Head of caudate nucleus (tissue), 42 donors: Measurements from ENCODE around the gene ZNF211.

Experiments used
- DNase-seq, 42 donors: peaks; one replicate each; pipeline versions ENCODE4 v3.0.0 to v3.0.0-alpha.2; 2020 to 2021; ENCODE audit warnings: mixed read lengths in 7 of 42
- intact Hi-C: fragments of 100-400 bp; cut with DNase I; formaldehyde crosslinking; loops from one replicate; pipeline ENCODE4 v1.15.0; 2022

Gene ZNF211

DNA sequence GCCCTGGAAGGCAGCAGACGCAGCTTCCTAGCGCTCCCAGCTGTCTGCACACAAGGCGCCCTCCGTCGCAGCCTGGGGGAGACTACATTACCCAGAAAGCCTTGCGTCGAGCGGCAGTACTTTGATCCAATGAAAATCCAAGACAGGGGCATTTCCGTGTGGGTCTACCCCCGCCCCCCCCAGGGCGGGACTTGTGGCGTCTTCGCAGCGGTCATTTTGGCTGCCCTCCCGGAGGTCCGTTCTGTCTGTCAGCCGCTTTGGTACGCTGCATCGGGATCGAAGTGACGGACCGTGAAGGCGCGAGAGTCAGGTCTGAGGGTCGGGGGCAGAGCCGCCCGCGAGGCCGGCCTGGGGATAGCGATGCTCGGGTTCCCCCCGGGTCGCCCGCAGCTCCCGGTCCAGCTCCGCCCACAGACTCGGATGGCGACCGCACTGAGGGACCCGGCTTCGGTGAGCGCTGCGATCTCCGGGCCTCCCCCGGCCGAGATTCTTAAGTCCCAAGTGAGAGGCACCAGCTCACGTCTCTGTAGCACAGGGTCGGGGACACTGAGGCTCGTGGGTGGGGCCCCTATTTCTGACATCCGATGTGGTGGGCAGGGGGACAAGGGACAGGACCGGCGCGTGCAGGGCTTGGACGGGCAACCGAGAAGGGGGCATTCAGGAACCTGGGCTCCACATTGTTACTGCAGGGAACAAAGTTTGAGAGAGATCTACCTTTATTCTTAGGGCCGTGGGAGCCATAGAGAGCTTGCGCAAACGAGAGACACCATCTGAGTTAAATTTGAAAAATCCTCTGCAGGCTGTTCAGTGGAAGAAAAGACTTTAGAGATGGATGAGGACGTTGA is at the start of gene ZNF211:
Gene ZNF211 (plus strand): TSS at position 182 of the 845 bp plus-strand sequence. CDS start 179 bp downstream, at position 361.
- DNase-seq, result peak; percentile 90 to 97 (median 94)
- intact Hi-C loops, result loop anchor here (10.0 kb wide), 1 partner anchor 58 kb away; the partner anchor contains the start of gene ZNF416

DNA sequence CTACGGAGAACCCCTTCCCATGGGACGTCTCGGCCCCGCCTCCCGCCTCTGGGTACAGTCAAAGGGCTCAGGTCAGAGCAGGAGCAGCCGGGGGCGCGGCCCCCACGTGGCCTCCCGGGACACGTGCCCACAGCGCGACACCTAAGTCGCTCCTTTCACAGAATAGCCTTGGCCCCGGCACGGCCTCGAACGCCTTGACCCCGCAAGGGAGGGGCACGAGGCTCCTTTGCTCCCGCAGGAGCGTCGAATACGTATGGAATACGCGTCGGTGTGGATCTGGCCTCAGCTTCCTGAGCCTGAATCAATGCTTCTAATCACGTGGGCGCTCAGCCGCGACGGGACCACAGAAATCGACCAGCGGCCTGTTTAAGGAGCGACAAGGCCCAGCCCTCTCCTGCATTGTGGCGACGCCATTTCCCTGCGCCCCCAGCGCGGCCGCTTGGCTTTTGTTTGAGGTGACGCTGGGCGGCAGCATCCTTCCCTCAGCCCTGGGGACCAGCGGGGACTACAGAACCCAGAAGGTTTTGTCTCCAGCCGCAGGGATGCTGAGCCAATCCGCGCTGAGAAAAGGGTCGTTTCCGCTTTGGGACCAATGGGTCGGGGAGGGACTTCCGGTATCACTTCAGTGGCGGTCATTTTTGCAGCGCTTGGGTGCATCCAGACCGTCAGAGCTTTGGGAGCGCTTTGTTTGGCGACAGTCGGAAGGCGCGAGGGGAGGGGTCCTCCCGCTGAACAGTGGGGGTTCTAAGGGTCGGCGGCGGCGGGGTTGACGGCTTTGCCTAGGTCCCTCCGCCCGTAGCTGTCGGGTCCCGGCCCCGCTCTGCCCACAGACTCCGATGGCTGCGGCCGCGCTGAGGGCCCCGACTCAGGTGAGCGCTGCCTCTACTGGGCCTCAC is 49.2 kb upstream of the ZNF211 start, which contains the start of gene ZIK1:
Gene ZIK1 (plus strand): TSS at position 625 of the 896 bp plus-strand sequence. CDS start 212 bp downstream, at position 837.
- peak; percentile 90 to 99 (median 97) for DNase-seq
- intact Hi-C loops, result no loop called here

DNA sequence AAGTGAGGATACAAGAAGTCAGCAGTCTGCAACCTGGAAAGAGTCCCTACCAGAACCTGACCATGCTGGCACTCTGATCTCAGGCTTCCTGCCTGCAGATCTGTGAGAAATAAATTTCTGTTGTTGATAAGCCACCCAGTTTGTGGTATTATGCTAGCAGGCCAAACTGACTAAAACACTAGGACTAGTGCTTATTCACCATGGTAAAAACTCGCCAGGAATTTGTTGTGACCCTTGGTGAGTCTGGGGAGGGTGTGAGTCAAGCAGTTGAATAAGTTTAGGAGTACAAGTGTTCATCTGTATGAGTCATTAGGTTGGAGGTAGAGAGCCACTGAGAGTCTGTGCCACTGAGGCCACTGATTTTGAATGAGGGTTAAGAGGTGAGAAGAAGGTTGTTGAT is 45.4 kb upstream of the ZNF211 start:
- intact Hi-C loops, result no loop called here
- DNase-seq, result no peak

DNA sequence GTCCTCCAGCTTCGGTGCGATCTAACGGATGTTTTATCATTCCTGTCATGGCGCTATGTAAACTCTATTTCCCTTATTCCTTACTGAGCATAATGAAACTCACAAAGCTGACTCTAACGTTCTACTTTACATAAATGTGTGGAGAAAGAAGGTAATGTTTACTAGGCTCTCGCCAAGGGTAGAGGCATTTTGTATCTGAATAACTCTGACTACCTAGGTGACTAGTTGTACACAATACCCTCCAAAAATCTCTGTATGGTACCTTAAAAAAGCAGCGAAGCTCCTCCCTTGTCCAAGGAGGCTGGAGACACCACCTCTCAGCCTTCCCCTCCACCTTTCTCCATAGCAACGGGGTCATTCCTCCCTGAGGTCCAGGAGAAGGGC is 33.6 kb upstream of the ZNF211 start:
- intact Hi-C loops, result no loop called here

DNA sequence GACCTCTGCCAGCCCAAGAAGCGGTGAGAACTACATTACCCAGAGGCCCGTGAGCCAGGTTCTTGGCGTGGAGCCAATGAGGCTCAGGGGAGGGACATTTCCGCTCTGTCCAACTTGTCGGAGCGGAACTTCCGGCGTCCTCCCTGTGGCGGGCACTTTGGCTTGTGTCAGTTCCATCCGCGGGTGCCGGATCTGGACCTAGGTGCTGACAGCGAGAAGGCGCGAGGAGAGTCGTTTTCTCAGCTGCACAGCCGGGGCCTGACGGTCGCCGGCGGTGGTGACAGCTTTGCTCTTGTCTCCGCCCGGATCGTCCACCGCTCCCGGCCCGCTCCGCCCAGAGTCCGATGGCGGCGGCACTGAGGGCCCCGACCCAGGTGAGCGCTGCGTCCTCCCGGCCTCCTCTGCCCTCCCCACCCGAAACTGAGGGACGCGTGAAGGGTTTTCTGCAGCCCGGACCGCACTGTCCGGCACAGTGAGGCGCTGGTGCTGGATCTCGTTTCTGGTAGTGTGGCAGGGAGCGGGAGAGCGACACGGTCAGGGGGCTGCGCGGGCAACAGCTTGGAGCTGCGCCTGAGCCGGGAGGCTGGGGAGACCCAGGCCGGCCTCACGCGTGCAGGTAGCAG is 33.1 kb upstream of the ZNF211 start, which contains the start of gene ZNF530:
Gene ZNF530 (plus strand): TSS at position 125 of the 623 bp plus-strand sequence. CDS start 4,461 bp downstream, outside the sequence.
- intact Hi-C loops, result loop anchor here (10.0 kb wide), 1 partner anchor 85 kb away; the partner anchor contains the start of gene ZNF551
- peak; percentile 90 to 98 (median 95) for DNase-seq

More for the DNA sequence above, 33.6 kb upstream of the ZNF211 start:
- no peak for DNase-seq

DNA sequence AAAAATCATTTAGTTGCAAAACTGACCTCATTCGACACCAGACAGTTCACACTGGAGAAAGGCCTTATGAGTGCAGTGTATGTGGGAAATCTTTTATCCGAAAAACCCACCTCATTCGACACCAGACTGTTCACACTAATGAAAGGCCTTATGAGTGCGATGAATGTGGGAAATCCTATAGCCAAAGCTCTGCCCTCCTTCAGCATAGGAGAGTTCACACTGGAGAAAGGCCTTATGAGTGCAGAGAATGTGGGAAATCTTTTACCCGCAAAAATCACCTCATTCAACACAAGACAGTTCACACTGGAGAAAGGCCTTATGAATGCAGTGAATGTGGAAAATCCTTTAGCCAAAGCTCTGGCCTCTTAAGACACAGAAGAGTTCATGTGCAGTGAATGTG is 26.0 kb upstream of the ZNF211 start:
- intact Hi-C loops, result loop anchor here (10.0 kb wide), 1 partner anchor 78 kb away; the partner anchor contains the start of gene ZNF551
- DNase-seq, result no peak

DNA sequence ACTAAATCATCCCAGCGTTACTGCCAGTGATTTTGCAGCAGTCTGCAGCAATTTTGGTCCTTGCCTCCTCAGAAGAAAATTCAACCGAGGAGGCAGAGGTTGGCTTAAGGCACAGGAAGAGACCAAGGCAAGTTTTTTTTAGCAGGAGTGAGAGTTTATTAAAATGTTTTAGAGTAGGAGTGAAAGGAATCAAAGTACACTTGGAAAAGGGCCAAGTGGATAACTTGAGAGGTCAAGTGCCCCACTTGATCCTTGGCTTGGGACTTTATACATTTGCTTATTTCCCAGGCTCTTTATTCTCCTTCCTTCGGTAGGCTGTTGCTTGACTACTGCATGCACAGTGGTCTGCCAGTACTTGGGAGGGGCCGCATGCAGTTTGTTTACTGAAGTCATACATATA is 21.9 kb upstream of the ZNF211 start:
- no peak for DNase-seq
- intact Hi-C loops, result no loop called here

DNA sequence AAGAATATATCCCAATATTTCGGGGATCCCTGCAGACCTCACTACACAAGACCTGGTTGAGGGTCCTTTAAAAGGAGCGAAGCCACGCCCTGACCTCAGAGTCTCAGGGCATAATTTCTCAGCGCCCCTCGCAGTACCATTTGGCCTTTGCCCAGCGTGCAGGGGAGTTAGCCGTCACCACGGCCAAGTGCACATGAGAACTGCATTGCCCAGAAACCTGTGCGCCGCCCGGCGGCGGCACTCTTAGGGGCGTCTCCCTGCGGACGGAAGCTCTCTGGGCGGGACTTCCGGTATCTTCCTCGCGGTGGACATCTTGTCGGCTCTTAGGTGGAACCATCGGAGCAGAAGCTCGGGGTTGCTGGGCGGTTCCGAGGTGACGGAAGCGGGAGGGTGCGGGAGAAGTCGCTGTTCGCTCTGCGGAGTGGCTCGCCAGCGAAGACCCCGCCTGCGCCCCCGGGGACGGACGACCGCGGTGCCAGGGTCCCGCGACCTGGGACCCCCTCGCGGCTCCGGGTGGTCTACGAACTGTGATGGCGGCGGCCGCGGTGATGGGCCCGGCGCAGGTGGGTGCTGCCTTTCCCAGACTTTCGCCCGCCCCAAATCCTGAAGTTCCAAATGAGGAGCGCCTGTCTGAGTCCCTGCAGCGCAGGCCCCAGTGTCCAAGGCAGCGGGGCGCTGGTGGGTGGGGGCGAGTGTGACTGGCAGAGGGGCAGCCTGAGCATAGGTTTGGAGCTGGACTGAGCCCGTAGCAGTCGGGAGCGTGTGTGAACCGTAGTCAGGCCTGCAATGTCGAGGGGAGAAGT is 18.8 kb upstream of the ZNF211 start, which contains the start of gene ZNF134:
Gene ZNF134 (plus strand): TSS at position 302 of the 803 bp plus-strand sequence. CDS start 5,227 bp downstream, outside the sequence.
- intact Hi-C loops, result no loop called here
- DNase-seq, result peak; percentile 86 to 97 (median 93)

DNA sequence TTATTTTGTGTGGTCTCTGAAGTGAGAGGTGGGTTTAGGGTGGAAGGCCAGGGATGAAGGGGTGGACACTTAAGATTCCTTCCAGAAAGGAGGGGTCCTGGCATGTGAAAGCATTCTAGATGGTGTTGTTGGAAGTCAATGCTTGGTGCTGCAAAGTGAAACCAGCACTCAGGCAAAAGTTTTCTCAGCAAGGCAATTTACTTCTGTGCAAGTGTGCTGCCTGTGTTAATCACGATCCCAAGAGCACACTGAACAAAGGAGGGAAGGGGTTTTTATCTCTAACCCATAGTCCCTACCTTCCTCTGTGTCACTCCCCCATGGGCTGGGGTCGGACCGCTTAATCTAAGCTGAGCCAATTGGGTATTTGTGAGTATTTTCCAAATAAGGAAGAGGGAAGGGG is 17.6 kb upstream of the ZNF211 start:
- intact Hi-C loops, result no loop called here
- peak in 1 of 42 donors; percentile 9 for DNase-seq

DNA sequence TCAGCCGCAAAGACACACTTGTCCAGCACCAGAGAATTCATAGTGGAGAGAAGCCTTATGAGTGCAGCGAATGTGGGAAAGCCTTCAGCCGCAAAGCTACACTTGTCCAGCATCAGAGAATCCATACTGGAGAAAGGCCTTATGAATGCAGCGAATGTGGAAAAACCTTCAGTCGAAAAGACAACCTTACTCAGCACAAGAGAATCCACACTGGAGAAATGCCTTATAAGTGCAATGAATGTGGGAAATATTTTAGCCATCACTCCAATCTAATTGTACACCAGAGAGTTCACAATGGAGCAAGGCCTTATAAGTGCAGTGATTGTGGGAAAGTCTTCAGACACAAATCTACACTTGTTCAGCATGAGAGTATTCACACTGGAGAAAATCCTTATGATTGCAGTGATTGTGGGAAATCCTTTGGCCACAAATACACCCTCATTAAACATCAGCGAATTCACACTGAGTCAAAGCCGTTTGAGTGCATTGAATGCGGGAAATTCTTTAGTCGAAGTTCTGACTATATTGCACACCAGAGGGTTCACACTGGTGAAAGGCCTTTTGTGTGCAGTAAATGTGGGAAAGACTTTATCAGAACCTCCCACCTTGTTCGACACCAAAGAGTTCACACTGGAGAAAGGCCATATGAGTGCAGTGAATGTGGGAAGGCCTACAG is 12.2 kb upstream of the ZNF211 start:
- intact Hi-C loops, result no loop called here
- DNase-seq, result peak in 1 of 42 donors; percentile 5

DNA sequence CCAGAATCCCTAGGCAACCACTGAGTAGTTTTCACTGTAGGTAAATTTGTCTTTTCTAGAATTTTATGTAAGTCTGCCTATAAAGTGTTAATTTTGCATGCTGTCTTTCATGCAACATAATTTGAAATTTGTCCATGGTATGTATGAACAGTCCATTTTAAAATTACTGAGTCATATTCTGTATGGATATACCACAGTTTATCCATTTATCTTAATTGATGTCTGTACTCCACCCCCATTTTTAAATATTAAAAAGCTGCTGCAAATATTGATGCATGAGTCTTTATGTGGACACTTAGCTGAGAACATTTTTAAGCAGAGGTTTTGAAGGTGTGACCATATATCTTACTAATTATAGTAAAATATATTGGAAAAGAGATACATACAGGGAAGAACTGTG is 9.9 kb upstream of the ZNF211 start:
- intact Hi-C loops, result no loop called here

DNA sequence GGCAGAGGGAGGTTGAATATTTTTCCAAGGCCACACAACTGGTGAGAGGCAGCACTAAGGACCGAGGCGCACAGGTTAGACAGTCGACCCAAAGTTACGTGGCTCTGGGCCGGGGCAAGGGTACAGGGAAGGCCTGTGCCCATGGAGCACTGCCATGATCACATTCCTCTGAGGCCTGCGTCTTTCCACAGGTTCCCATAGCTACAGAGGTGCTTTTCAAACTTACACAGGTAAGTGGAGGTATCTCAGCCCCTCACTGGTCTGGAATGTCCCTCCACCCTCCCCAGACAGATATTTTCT is 814 bp downstream of the ZNF211 start:
- intact Hi-C loops, result loop anchor here (10.0 kb wide), 1 partner anchor 59 kb away; the partner anchor contains the start of gene ZNF416

More for the DNA sequence above, 9.9 kb upstream of the ZNF211 start:
- DNase-seq, result no peak

DNA sequence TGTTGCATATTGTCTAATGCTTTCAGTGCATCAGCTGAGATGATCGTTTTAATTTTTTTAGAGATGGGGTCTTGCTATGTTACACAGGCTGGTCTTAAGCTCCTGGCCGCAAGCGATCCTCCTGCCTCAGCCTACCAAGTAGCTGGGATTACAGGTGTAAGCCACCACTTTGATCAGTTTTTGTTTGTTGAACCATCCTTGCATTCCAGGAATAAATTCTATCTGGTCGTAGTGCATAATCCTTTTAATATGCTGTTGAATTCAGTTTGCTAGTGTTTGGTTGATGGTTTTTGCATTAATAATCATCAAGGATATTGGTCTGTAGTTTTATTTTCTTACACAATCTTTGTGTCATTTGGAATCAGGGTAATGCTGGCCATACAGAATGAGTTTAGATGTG is 4.4 kb downstream of the ZNF211 start:
- intact Hi-C loops, result loop anchor here (10.0 kb wide), 1 partner anchor 63 kb away; the partner anchor contains the start of gene ZNF416
- DNase-seq, result no peak

More for the DNA sequence above, 814 bp downstream of the ZNF211 start:
- peak in 1 of 42 donors; percentile 6 for DNase-seq

DNA sequence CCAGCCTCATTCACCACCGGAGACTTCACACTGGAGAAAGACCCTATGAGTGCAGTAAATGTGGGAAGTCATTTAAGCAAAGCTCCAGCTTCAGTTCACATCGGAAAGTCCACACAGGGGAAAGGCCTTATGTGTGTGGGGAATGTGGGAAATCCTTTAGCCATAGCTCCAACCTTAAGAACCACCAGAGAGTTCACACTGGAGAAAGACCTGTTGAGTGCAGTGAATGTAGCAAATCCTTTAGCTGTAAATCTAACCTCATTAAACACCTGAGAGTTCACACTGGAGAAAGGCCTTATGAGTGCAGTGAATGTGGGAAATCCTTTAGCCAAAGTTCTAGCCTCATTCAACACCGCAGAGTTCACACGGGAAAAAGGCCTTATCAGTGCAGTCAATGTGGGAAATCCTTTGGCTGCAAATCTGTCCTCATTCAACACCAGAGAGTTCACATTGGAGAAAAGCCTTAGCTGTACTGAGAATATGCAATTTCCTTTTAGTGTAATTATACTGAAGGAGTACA is 8.8 kb downstream of the ZNF211 start:
- intact Hi-C loops, result no loop called here
- no peak for DNase-seq

DNA sequence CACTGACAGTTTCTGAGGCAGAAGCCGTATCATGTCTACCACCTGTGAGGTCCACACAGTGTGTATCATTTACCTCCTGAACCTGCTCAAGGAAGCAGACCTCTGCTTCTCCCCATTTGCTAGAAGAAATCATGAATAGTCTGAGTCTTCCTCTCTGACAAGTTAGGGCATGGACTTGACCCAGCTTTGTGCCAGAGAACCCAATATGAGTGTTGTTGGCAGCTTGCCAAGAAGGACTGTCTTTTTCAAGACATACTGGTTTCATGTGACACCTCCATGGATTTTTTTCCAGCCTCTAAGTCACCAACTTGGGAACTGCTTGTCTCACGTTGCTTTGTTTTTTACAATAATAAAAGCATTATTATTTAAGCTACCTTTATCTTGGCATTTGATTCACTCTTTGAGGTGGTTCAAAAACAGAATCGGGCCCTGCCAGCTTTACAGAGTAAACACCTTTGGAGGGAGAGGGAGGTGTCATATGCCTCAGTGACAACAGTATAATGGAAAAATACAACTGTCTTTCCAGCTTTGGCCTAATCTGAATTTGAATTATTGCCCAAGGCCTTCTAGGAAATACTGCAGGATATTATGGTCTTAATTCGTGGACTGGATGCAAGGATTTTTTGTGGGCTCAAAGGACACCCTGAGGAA is 9.6 kb downstream of the ZNF211 start:
- intact Hi-C loops, result no loop called here
- DNase-seq, result peak in 1 of 42 donors; percentile 37

DNA sequence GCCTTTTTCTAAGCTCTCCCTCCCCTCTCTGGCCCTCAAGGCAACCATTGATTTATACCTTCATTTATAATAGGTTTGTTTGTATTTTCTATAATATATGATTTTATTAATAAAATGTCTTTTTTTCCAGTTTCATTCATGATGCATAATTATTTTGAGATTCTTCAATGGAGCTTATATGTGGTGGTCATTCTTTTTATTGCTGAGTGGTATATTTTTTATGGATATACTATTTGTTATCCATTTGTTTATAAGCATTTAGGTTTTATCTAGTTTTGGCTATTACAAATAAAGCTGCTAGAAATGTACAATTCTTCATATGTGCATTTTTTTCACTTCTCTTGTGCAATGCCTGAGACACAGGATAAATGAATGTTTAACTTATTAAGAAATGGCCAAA is 10.8 kb downstream of the ZNF211 start:
- peak in 1 of 42 donors; percentile 10 for DNase-seq
- intact Hi-C loops, result no loop called here
